Astrocyte of the cerebellum (primary cell): Measurements from ENCODE around the gene RASAL2.

Source experiments
- DNase-seq: peaks from one replicate; pipeline ENCODE4 v3.0.0-alpha.2; 2011; ENCODE audit warnings: low read depth
- H3K4me3 ChIP-seq: 2 replicates; pipeline ENCODE4 v1.5.1; 2011; ENCODE audit warnings: mild to moderate bottlenecking, low read depth, low read length, moderate library complexity
- in situ Hi-C: cut with HindIII; loops from 2 replicates; pipeline ENCODE4 v1.10.0; 2017; ENCODE audit warnings: low sequenced_read_pairs
- TF ChIP-seq, protein P1 (sequence below): IDR thresholded peaks from 2 replicates; pipeline ENCODE4 v1.5.1; 2012; ENCODE audit warnings: low read length, low read depth, moderate library complexity, mild to moderate bottlenecking; ENCODE audit errors: missing control alignments

The RASAL2 gene

DNA sequence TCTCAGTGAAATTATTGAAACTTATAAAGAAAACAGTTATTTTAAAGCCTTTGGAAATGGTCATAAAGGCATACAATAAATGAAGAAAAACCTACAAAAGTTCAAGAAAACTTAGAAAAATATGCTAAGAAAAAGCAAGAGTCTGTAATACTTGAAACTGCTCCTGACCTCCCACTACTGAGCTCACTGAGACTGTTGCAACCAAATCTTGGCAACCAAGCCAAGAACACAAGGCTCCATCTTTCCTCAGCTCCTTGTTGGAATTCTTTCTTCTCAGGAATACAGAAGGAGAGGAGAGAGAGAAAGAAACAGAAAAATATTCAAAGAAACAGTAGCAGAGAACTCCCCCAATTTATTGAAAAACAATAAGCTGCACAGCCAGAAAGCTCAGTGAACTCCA is 160.5 kb downstream of the RASAL2 start:
- H3K4me3 ChIP-seq: no peak overlapping the region
- TF ChIP-seq, protein P1, sequence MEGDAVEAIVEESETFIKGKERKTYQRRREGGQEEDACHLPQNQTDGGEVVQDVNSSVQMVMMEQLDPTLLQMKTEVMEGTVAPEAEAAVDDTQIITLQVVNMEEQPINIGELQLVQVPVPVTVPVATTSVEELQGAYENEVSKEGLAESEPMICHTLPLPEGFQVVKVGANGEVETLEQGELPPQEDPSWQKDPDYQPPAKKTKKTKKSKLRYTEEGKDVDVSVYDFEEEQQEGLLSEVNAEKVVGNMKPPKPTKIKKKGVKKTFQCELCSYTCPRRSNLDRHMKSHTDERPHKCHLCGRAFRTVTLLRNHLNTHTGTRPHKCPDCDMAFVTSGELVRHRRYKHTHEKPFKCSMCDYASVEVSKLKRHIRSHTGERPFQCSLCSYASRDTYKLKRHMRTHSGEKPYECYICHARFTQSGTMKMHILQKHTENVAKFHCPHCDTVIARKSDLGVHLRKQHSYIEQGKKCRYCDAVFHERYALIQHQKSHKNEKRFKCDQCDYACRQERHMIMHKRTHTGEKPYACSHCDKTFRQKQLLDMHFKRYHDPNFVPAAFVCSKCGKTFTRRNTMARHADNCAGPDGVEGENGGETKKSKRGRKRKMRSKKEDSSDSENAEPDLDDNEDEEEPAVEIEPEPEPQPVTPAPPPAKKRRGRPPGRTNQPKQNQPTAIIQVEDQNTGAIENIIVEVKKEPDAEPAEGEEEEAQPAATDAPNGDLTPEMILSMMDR: no peak
- in situ Hi-C loops: no loop called here
- no peak for DNase-seq

DNA sequence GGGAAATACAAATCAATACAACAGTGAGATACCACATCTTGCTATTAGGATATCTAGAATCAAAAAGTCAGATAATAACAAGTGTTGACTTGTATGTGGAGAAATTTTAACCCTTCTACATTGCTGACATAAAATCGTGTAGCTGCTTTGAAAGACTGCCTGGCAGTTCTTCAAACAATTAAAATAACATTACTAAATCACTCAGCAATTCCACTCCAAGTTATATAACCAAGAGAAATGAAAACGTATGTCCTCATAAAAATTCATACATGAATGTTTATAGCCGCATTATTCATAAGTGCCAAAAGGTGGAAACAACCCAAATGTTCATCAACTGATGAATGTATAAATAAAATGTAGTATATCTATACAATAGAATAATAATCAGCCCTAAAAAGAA is 164.6 kb downstream of the RASAL2 start:
- no peak overlapping the region for H3K4me3 ChIP-seq
- no peak for DNase-seq
- TF ChIP-seq, protein P1: no peak
- in situ Hi-C loops: no loop called here

GRCh38 chr1:178262120-178262500 is 168.2 kb downstream of the RASAL2 start:
- TF ChIP-seq, protein P1: no peak
- no peak overlapping the region for H3K4me3 ChIP-seq
- peak; percentile 60 for DNase-seq
- in situ Hi-C loops: no loop called here

- DNase-seq: no peak
- TF ChIP-seq, protein P1: no peak
- H3K4me3 ChIP-seq: no peak overlapping the region
- in situ Hi-C loops: no loop called here
These were observed 169.4 kb downstream of the RASAL2 start for GRCh38 chr1:178263341-178263740.

GRCh38 chr1:178266113-178266512 is 172.2 kb downstream of the RASAL2 start:
- no peak overlapping the region for H3K4me3 ChIP-seq
- DNase-seq: no peak
- in situ Hi-C loops: no loop called here
- TF ChIP-seq, protein P1: no peak

GRCh38 chr1:178266619-178267066 is 172.7 kb downstream of the RASAL2 start:
- no peak for DNase-seq
- in situ Hi-C loops: no loop called here
- H3K4me3 ChIP-seq: no peak overlapping the region
- TF ChIP-seq, protein P1: no peak

GRCh38 chr1:178267646-178268094 is 173.8 kb downstream of the RASAL2 start:
- in situ Hi-C loops: no loop called here
- no peak overlapping the region for H3K4me3 ChIP-seq
- DNase-seq: no peak
- TF ChIP-seq, protein P1: no peak
